WTC11 (cell line): ENCODE data around the gene PDCD6IP.

Source experiments
- E2F4 ChIP-seq: sonication (generic); formaldehyde crosslinking; IDR thresholded peaks from 2 replicates; pipeline ENCODE4 v1.8.1; 2022; ENCODE audit warnings: low read depth, mild to moderate bottlenecking, moderate library complexity, missing genetic modification reagents, borderline replicate concordance
- ELF4 ChIP-seq: sonication (generic); formaldehyde crosslinking; IDR thresholded peaks from 2 replicates; pipeline ENCODE4 v1.8.1; 2022; ENCODE audit warnings: low read depth, mild to moderate bottlenecking, moderate library complexity, missing genetic modification reagents
- ETV6 ChIP-seq: sonication (generic); formaldehyde crosslinking; IDR thresholded peaks from 2 replicates; pipeline ENCODE4 v1.8.1; 2022; ENCODE audit warnings: mild to moderate bottlenecking, missing genetic modification reagents
- RELA ChIP-seq: sonication (generic); formaldehyde crosslinking; IDR thresholded peaks from 2 replicates; pipeline ENCODE4 v1.8.1; 2022; ENCODE audit warnings: missing genetic modification reagents, mild to moderate bottlenecking, borderline replicate concordance
- SP1 ChIP-seq: sonication (generic); formaldehyde crosslinking; conservative IDR thresholded peaks from 2 replicates; pipeline ENCODE4 v1.8.1; 2022; ENCODE audit warnings: missing genetic modification reagents
- TF ChIP-seq, protein P1 (sequence below): fragments of 200-600 bp; IDR thresholded peaks from 2 replicates; pipeline ENCODE4 v1.8.0; 2022; ENCODE audit warnings: antibody characterized with exemption
- TF ChIP-seq, protein P2 (sequence below): sonication (generic); formaldehyde crosslinking; IDR thresholded peaks from 2 replicates; pipeline ENCODE4 v1.8.1; 2022; ENCODE audit warnings: low read depth, missing genetic modification reagents, borderline replicate concordance

DNA sequence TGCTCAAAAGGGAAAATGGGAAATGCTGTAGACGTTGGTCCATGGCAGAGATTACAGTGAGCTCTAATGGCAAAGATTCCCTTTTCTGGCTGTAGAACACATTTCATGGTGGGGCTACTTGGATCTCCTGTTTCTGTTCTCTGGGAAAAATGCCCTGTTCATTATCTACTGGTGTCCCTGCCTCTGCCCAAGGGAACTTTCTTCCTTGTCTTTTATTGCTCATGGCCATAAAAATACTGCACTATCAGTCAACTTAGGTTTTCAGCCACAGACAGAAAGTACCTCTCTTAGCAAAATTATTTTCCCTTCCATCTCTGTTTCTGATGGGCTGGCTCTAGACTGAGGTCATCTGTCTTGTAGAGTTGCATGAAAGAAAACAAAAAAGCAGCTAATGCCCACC, 98.9 kb downstream of the PDCD6IP start:
- TF ChIP-seq, protein P1, sequence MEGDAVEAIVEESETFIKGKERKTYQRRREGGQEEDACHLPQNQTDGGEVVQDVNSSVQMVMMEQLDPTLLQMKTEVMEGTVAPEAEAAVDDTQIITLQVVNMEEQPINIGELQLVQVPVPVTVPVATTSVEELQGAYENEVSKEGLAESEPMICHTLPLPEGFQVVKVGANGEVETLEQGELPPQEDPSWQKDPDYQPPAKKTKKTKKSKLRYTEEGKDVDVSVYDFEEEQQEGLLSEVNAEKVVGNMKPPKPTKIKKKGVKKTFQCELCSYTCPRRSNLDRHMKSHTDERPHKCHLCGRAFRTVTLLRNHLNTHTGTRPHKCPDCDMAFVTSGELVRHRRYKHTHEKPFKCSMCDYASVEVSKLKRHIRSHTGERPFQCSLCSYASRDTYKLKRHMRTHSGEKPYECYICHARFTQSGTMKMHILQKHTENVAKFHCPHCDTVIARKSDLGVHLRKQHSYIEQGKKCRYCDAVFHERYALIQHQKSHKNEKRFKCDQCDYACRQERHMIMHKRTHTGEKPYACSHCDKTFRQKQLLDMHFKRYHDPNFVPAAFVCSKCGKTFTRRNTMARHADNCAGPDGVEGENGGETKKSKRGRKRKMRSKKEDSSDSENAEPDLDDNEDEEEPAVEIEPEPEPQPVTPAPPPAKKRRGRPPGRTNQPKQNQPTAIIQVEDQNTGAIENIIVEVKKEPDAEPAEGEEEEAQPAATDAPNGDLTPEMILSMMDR = no peak
- TF ChIP-seq E2F4 (CRISPR knock-in tag) (no peak), ETV6 (CRISPR knock-in tag) (no peak), SP1 (no peak), ELF4 (CRISPR knock-in tag) (no peak), RELA (CRISPR knock-in tag) (no peak)
- TF ChIP-seq, protein P2, sequence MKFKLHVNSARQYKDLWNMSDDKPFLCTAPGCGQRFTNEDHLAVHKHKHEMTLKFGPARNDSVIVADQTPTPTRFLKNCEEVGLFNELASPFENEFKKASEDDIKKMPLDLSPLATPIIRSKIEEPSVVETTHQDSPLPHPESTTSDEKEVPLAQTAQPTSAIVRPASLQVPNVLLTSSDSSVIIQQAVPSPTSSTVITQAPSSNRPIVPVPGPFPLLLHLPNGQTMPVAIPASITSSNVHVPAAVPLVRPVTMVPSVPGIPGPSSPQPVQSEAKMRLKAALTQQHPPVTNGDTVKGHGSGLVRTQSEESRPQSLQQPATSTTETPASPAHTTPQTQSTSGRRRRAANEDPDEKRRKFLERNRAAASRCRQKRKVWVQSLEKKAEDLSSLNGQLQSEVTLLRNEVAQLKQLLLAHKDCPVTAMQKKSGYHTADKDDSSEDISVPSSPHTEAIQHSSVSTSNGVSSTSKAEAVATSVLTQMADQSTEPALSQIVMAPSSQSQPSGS = no peak
